HG03558 (cell line): Measurements from ENCODE around the gene MSRB3.

Experiments used
- ATAC-seq: cut with Tn5 transposase; IDR thresholded peaks from one replicate; pipeline ENCODE4 v1.9.1; 2021; ENCODE audit warnings: moderate number of reproducible peaks; ENCODE audit not compliant: unreplicated experiment; ENCODE audit errors: extremely low read depth

MSRB3 gene

GRCh38 chr12:65278576-65279368, at the start of gene MSRB3:
MSRB3 (plus strand) TSS chr12:65278683; CDS start chr12:65308580, 29,897 bp downstream.
- no peak for ATAC-seq

- ATAC-seq: no peak
Measured at GRCh38 chr12:65229441-65229840, 49.0 kb upstream of the MSRB3 start.

- ATAC-seq: no peak
Measured at GRCh38 chr12:65232476-65233077, 45.9 kb upstream of the MSRB3 start.

- ATAC-seq: no peak
Measured at GRCh38 chr12:65237153-65237552, 41.3 kb upstream of the MSRB3 start.

DNA sequence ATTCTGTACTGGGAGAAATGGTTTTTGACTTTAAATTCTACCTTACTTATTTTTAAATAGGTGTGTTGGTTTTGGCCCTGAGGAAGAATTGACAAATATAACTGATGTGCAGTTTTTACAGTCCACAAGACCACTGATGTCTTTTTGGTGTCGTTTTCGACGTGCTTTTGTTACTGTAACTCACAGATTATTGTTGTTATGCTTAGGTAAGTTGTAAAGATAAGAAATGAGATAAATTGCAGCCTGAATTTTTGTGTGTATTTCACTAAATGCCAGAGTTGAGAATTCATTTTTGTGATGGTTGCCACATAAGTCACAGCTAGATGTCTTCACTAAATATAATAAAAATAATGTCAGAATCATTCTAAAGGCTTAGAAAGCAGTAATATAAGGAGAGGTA, 39.9 kb upstream of the MSRB3 start:
- no peak for ATAC-seq

DNA sequence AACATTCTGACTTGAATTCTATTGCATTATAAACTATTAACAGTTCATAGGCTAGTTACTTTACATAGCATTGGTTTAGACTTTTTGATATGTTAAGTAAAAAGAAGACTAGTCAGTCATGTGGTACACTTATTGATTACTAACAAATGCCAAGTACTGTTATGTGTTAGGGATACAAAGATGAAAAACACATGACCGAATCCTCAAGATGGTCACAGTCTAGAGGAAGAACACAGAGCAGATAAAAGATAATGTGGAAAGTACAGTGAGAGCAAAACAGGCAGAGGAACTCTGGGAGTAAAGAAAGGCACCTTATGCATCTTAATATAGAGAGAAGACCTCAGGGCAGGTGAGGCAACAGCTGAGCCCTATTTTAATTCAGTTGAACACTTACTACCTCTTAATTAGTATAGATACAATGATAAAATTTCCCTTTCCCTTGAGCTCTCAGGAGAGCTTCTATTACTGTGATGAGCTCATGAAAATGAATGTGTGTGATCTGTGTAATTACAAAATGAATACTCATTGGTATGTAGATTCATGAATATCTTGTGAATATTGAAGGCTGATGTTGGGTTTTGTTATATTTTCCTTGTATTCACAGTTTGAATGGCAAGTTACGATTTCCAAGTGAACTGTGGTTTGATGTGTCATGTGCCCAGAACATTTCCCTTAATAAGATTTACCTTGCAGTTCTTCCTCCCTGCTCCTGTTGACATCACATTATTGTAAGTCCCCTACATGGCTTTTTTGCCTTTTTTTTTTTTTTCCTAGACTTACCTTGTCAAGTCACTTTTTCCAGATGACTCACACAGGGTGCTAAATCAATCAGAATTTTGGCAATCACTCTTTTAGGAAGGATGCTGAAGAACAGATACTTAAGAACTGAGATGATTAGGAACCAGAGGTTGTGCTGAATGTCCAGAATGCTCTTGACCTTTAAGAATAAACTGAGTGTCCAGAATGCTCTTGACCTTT, 29.5 kb upstream of the MSRB3 start:
- ATAC-seq: no peak

DNA sequence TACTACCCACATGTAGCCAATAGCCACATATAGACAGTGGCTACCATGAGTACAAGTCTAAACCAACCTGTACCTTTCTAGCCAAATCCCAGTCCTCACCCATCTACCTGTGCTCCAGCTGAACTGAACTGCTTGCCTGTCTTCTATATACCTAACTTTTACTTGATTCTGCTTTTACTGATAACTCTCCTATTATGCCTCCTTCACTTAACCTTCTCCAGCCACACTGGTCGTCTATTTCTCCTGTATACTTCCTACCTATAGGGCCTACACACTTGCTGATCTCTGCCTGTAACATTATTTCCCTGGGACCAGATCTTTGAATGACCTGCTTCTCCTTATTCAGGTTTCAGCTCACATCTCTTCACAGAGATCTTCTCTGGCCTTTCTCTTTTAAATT, 26.0 kb upstream of the MSRB3 start:
- ATAC-seq: no peak

- ATAC-seq: no peak
Measured at GRCh38 chr12:65257986-65258385, 20.5 kb upstream of the MSRB3 start.

- ATAC-seq: no peak
Measured at GRCh38 chr12:65259501-65259900, 19.0 kb upstream of the MSRB3 start.

DNA sequence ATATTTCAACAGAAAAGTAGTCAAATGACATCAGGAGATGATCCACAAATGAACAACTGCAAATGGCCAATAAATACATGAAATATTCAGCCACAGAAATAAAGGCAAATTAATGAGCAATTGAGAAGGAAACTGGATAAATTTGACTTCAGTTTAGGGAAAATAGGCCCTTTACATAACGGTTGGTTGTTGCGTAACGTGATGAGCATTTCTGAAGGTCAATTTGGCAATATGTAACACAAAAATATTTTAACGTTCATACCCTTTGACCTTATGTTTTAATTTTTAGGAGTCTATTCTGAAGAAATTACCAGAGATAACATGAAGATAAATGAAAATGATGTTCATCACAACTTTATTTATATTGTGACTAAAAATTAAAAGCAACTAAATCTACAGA, 14.7 kb upstream of the MSRB3 start:
- ATAC-seq: no peak

- ATAC-seq: no peak
Measured at GRCh38 chr12:65266408-65266807, 12.1 kb upstream of the MSRB3 start.

DNA sequence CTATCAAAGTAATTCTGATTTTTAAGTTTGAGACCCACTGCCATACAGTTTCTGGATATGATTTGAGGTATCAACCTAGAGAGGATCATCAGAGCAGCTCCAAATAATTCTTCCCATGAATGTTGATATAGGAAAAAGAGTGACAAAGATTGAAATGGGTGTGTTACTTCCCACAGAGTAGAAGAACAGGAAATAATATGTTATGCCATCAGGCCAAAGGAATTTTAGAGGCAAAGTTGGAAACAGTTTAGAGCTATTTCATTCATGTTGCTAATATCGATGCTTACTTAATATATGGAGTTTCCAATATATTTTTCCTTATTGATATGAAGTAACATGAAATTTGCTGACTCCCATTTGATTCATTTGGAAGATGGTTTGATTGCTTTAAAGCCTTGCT, 8.9 kb upstream of the MSRB3 start:
- ATAC-seq: no peak

DNA sequence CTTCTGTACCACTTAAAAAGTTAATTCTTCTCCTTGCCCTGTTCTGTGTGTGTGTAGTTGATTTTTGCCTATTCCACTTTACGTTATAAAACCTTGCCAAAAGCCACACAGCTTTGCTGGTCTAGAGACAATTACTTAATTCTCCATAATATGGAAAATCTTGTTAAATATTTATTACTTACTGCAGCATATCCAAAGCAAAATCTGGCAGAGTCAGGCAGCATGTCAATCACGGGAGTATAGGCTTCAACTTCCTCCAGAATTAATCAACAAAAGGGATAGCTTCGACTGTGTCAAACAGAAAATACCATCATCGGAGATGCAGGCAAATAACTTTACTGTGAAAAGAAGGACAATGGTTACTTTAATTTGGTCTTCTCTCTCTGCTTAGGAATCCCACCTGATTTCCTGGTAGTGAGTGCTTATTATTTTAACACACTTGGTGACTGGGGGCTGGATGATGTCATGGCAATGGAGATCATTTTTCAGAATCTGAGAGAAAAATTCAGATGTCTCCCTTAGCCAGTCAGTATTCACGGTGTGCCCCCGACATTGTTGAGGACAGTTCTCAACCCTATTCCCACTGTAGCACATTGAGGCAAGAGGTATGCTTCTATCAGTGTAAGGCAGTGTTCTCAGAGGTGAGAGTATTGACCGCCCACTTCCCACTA, 3.7 kb upstream of the MSRB3 start:
- no peak for ATAC-seq

DNA sequence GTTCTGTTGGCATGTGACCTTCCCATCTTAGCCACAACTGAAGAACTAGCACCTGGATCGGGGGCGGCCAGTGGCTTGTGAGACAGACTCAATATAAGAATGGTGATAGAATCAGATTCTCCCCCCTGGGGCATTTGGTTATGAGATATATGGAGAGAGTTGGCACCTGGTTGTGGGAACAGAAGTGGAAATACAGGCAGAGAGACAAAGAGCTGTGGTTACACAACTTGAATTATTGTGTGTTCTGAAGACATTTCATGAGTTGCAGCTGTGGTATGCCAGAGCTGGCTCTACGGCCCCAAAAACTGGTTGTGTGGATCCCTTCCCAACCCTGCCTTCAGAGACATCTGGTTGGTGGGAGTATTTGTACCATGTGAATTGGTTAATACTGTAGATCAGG, 2.9 kb upstream of the MSRB3 start:
- ATAC-seq: no peak

DNA sequence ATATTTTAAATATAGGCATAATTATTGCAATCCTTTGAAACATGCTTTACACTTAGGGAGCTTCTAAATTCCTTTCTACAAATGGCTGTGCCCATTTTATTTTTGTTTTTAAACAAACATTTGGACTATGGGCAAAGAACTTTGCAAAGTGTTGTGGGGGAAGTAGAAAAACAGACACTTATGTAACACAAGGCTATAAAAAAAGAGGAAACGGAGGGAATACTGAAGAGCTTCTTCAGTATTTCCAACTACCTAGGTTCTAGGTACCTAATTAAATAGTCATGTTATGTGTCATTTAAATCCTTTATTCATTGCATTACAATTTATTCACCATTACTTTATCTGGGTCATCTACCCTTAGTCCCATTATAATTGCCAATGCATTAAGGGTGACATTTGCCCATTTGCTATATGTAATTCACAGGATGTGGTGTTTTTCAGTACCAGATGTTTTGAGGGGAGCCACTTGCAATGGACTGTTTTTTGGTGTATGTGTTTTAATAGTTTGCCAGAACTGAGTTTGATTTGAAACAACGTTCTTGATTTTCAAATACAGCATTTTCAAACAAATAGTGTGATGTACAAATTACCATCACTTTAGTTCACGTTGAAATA, 1.5 kb upstream of the MSRB3 start:
- ATAC-seq: no peak

- ATAC-seq: no peak
Measured at GRCh38 chr12:65277994-65278575, 398 bp upstream of the MSRB3 start.

DNA sequence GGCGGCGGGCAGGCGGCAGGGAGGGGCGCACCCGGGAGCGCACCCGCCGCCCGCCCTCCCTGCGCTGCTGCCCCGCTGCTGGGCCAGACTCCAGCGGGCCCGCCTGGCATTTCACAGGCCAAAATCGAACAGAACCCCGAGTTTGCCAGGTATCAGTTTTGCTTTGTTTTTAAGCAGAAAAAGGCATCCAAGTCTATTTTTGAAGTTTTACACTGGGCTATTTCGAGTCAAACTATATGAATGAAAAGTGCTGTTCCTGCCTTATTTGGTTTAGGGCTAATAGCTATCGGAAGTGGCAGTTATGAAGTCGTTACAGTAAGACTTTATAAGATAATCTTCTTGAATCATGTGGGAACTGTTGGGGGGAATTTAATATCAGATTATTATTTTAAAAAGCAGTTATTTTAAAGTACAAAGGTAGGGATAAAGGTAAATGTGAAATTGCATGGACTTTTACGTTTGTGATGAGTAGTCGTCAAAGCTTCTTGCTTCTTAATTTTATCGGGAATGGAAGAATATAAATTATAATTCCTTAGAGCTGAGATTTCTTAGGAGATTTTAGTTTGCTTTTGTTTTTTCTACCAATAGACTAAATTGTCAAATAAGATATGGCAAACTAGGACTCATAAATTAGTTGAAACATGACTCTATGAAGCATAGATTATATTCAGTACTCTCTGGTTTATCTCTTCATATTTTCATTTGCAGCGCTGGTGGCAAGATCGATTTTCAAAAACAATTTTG, 1.1 kb downstream of the MSRB3 start:
- ATAC-seq: no peak

DNA sequence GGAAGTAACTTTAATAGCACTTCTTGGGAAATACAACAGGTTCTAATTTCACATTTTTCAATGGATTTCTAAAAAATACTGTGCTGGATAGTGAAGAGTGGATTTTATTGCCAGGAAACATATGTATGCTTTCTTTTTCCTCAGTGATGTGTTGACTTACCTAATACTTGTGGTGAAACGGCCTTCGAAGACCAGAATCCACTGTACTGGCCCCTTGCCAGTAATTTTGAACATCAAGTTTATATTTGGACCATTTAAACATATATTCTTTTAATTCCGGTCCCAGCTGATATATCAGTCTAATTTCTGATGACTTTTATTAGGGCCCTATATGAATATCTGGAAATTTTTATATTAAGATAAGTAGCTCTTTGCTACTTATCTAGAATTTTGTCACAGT, 1.8 kb downstream of the MSRB3 start:
- no peak for ATAC-seq

DNA sequence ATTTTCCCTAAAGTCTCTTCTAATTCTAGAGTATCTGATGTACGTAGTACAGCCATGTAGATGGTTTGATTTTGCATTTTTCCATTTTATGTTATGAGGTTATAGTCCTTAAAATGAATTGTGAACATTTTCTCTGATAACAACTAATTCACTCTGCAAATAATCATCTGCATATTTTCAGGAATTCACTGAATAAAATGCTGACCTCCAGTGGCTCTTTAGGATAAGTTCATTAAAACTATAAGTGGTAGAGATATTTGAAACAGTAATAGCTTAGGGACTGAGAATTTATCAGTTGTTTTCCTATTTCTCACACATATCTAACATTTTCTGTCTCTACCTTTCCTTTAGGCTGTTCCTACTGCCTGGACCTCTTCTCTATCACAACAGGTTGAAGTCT, 4.4 kb downstream of the MSRB3 start:
- ATAC-seq: no peak
